Large intestine (tissue), 3 donors: Measurements from ENCODE around the gene AFF1. TPM values are rescaled to one million over a fixed set of nuclear protein-coding genes. Genes with fewer than 3 reads are reported as not detected.
"Not testable (repeated sequence)": the region's sequence is repeated elsewhere in the genome, so short reads cannot be mapped to it uniquely, and the experiment has no call there.

Experiments used
- DNase-seq, 2 donors: peaks; one replicate each; pipeline versions ENCODE4 v3.0.0 to v3.0.0-alpha.2; 2013
- H3K27ac ChIP-seq: one replicate; pipeline ENCODE4 v1.5.1; 2013; ENCODE audit warnings: low read length
- H3K27me3 ChIP-seq: 2 replicates; pipeline ENCODE4 v1.6.1; 2013; ENCODE audit warnings: low read length; ENCODE audit not compliant: control insufficient read depth, insufficient read depth
- H3K36me3 ChIP-seq: 2 replicates; pipeline ENCODE4 v1.6.1; 2013; ENCODE audit warnings: low read length; ENCODE audit not compliant: control insufficient read depth, insufficient read depth
- H3K4me1 ChIP-seq: one replicate; pipeline ENCODE4 v1.6.1; 2013; ENCODE audit warnings: low read length; ENCODE audit not compliant: control insufficient read depth, insufficient read depth
- H3K4me3 ChIP-seq: one replicate; pipeline ENCODE4 v1.5.1; 2013; ENCODE audit warnings: low read length
- H3K9me3 ChIP-seq: one replicate; pipeline ENCODE4 v1.6.1; 2013; ENCODE audit warnings: mild to moderate bottlenecking, low read depth, low read length, moderate library complexity; ENCODE audit not compliant: control insufficient read depth
- WGBS: methylation state at CpG from one replicate; pipeline ENCODE4 v1.1.5; 2013; ENCODE audit warnings: low lambda C conversion rate; ENCODE audit not compliant: insufficient coverage; 5-methylcytosine and 5-hydroxymethylcytosine counted together
- polyA plus RNA-seq: library from polyadenylated mRNA; unstranded; fragments of 120-200 nt; gene quantifications from one replicate; pipeline ENCODE4 v1.2.1, GENCODE V29; 2013

Gene AFF1
- polyA plus RNA-seq, 1 donor: 37.5 TPM

GRCh38 chr4:87126056-87126455, 191.2 kb downstream of the AFF1 start:
- no peak overlapping the region for H3K27ac ChIP-seq
- no peaks in the 10 kb centered on the region for H3K27me3 ChIP-seq
- WGBS: no CpG with 5 or more reads among the region's 9 CpGs
- H3K36me3 ChIP-seq: peaks cover 58% of the 10 kb centered on the region
- H3K4me3 ChIP-seq: no peak overlapping the region
- peaks cover 4% of the 10 kb centered on the region for H3K4me1 ChIP-seq
- no peak for DNase-seq
- H3K9me3 ChIP-seq: no peaks in the 10 kb centered on the region

- DNase-seq: no peak
- Histone ChIP-seq H3K4me1 (no peaks in the 10 kb centered on the region), H3K4me3 (no peak overlapping the region), H3K36me3 (peaks cover 72% of the 10 kb centered on the region), H3K27ac (no peak overlapping the region), H3K9me3 (no peaks in the 10 kb centered on the region), H3K27me3 (no peaks in the 10 kb centered on the region)
- no CpG with 5 or more reads among the region's 2 CpGs for WGBS
Observed at GRCh38 chr4:87128006-87128705, 193.3 kb downstream of the AFF1 start.

GRCh38 chr4:87129681-87130080, 194.9 kb downstream of the AFF1 start:
- H3K36me3 ChIP-seq: peaks cover 83% of the 10 kb centered on the region
- H3K4me3 ChIP-seq: no peak overlapping the region
- DNase-seq: no peak
- WGBS: 100% methylated on average over 2 of the region's 6 CpGs
- no peaks in the 10 kb centered on the region for H3K4me1 ChIP-seq
- H3K27me3 ChIP-seq: no peaks in the 10 kb centered on the region
- no peaks in the 10 kb centered on the region for H3K9me3 ChIP-seq
- H3K27ac ChIP-seq: no peak overlapping the region

- DNase-seq: no peak
- Histone ChIP-seq H3K4me1 (no peaks in the 10 kb centered on the region), H3K27ac (no peak overlapping the region), H3K27me3 (no peaks in the 10 kb centered on the region), H3K4me3 (no peak overlapping the region), H3K9me3 (no peaks in the 10 kb centered on the region), H3K36me3 (peaks cover 84% of the 10 kb centered on the region)
- 100% methylated on average over 2 of the region's 7 CpGs for WGBS
Observed at GRCh38 chr4:87130985-87131703, 196.3 kb downstream of the AFF1 start.

GRCh38 chr4:87132035-87132434, 197.2 kb downstream of the AFF1 start:
- Histone ChIP-seq H3K36me3 (peaks cover 86% of the 10 kb centered on the region), H3K4me3 (no peak overlapping the region), H3K4me1 (no peaks in the 10 kb centered on the region), H3K27me3 (no peaks in the 10 kb centered on the region), H3K9me3 (no peaks in the 10 kb centered on the region), H3K27ac (no peak overlapping the region)
- no peak for DNase-seq
- WGBS: 100% methylated on average over 3 of the region's 8 CpGs

GRCh38 chr4:87133183-87133582, 198.4 kb downstream of the AFF1 start:
- peaks cover 79% of the 10 kb centered on the region for H3K36me3 ChIP-seq

GRCh38 chr4:87134122-87134521, 199.3 kb downstream of the AFF1 start:
- no CpG with 5 or more reads among the region's 3 CpGs for WGBS
- Histone ChIP-seq H3K27ac (no peak overlapping the region), H3K36me3 (peaks cover 71% of the 10 kb centered on the region), H3K4me1 (no peaks in the 10 kb centered on the region), H3K27me3 (no peaks in the 10 kb centered on the region), H3K9me3 (no peaks in the 10 kb centered on the region), H3K4me3 (no peak overlapping the region)
- DNase-seq: no peak

More at GRCh38 chr4:87133183-87133582, 198.4 kb downstream of the AFF1 start:
- H3K4me3 ChIP-seq: no peak overlapping the region
- no peak overlapping the region for H3K27ac ChIP-seq
- no peaks in the 10 kb centered on the region for H3K9me3 ChIP-seq
- no peaks in the 10 kb centered on the region for H3K27me3 ChIP-seq
- WGBS: 93% methylated on average over 2 of the region's 2 CpGs
- no peak for DNase-seq
- H3K4me1 ChIP-seq: no peaks in the 10 kb centered on the region

- no peak for DNase-seq
- WGBS: 83% methylated on average over 1 of the region's 3 CpGs
- peaks cover 16% of the 10 kb centered on the region for H3K36me3 ChIP-seq
- no peaks in the 10 kb centered on the region for H3K27me3 ChIP-seq
- H3K9me3 ChIP-seq: no peaks in the 10 kb centered on the region
- no peak overlapping the region for H3K4me3 ChIP-seq
- H3K4me1 ChIP-seq: peaks cover 16% of the 10 kb centered on the region
- no peak overlapping the region for H3K27ac ChIP-seq
Observed at GRCh38 chr4:87141428-87141827, 206.6 kb downstream of the AFF1 start.

GRCh38 chr4:87144356-87144755, 209.5 kb downstream of the AFF1 start:
- H3K4me1 ChIP-seq: peaks cover 16% of the 10 kb centered on the region
- no CpG with 5 or more reads among the region's 2 CpGs for WGBS
- H3K27me3 ChIP-seq: no peaks in the 10 kb centered on the region
- peak; percentile 64 to 79 for DNase-seq
- peak overlapping the region; percentile 82 for H3K27ac ChIP-seq
- H3K4me3 ChIP-seq: no peak overlapping the region
- no peaks in the 10 kb centered on the region for H3K9me3 ChIP-seq
- peaks cover 6% of the 10 kb centered on the region for H3K36me3 ChIP-seq

GRCh38 chr4:87145934-87146333, 211.1 kb downstream of the AFF1 start:
- DNase-seq, H3K36me3 ChIP-seq, H3K4me3 ChIP-seq, H3K27ac ChIP-seq, H3K27me3 ChIP-seq, H3K9me3 ChIP-seq: not testable (repeated sequence)
- H3K4me1 ChIP-seq: peaks cover 15% of the 10 kb centered on the region
- 71% methylated on average over 1 of the region's 6 CpGs for WGBS
